ENCODE measurements around the gene PUS7.

DNA sequence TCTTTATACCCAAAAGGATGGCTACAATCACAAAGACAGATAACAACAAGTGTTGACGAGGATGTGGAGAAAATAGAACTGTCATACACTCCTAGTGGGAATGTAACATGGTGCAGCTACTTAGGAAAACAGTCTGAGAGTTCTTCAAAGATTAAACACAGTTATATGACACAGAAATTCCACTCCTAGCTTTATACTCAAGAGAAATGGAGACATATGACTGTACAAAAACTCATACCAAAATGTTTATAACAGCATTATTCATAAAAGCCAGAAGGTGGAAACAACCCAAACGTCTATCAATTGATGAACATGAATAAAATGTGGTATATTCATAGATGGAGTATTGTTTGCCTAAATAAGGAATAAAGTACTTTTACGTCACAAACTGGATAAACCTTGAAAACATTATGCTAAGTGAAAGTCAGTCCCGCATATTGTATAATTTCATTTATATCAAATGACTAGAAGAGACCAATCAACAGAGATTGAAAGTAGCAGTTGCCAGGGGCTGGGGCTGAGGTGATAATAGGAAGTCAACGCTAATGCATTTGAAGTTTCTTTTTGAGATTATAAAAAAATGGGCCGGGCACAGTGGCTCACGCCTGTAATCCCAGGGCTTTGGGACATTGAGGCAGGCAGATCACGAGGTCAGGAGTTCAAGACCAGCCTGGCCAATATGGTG lies 71.8 kb downstream of the PUS7 start:
- no peak for TF ChIP-seq POLR2A (IDR thresholded peaks at IDR 0.05)
- TF ChIP-seq, protein P1, sequence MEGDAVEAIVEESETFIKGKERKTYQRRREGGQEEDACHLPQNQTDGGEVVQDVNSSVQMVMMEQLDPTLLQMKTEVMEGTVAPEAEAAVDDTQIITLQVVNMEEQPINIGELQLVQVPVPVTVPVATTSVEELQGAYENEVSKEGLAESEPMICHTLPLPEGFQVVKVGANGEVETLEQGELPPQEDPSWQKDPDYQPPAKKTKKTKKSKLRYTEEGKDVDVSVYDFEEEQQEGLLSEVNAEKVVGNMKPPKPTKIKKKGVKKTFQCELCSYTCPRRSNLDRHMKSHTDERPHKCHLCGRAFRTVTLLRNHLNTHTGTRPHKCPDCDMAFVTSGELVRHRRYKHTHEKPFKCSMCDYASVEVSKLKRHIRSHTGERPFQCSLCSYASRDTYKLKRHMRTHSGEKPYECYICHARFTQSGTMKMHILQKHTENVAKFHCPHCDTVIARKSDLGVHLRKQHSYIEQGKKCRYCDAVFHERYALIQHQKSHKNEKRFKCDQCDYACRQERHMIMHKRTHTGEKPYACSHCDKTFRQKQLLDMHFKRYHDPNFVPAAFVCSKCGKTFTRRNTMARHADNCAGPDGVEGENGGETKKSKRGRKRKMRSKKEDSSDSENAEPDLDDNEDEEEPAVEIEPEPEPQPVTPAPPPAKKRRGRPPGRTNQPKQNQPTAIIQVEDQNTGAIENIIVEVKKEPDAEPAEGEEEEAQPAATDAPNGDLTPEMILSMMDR (IDR thresholded peaks at IDR 0.05): no peak

Data from prostate gland (tissue), 2 donors.